Astrocyte (in vitro differentiated cells and primary cell): Measurements from ENCODE around the gene SMOC2.

Experiments
- CTCF ChIP-seq: IDR thresholded peaks from 2 replicates; pipeline ENCODE4 v1.5.1; 2011; ENCODE audit warnings: low read depth, mild to moderate bottlenecking, inconsistent platforms, low read length, moderate library complexity; ENCODE audit not compliant: insufficient read depth
- EZH2 ChIP-seq: IDR thresholded peaks from 2 replicates; pipeline ENCODE4 v1.6.1; 2012; ENCODE audit warnings: mild to moderate bottlenecking, low read length, inconsistent platforms; ENCODE audit not compliant: insufficient read depth

GRCh38 chr6:168625602-168626001 lies 184.6 kb downstream of the SMOC2 start:
- no peak for TF ChIP-seq EZH2
- TF ChIP-seq CTCF: no peak
